Esophagus squamous epithelium (tissue), 4 donors: ENCODE data around the gene IL2RG.

Experiments used
- CTCF ChIP-seq, 6 experiments: fragments of 450-650 bp in 4 of 6; fragments of 200-600 bp in 2 of 6; sonication (generic) in 2 of 6; IDR thresholded peaks; one replicate each; pipeline ENCODE4 v1.5.1; 2016 to 2019; ENCODE audit warnings: antibody characterized with exemption in 6 of 6, mild to moderate bottlenecking in 4 of 6, moderate library complexity in 4 of 6
- POLR2A ChIP-seq, 4 donors: fragments of 450-650 bp; IDR thresholded peaks; one replicate each; pipeline ENCODE4 v1.6.1; 2017; ENCODE audit warnings: antibody characterized with exemption in 4 of 4, mild to moderate bottlenecking in 4 of 4, moderate library complexity in 3 of 4

DNA sequence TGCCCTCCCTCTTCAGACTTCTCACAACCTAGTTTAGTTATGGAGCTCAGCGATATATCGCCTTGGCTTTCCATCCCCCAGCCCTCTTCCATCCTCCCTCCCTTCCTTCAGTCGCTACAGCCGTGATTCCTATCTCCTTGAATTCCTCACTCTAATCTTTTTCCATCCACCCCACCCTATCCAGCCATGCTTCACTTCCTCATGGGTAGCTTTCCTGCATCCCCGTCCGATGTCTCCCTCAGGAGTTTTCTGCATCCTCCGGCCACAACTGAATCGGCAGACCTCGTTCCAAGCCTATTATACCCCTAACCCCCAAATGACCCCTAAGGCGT is 43.7 kb downstream of the IL2RG start:
- TF ChIP-seq CTCF (IDR thresholded peaks at IDR 0.05) (no peak), POLR2A (IDR thresholded peaks at IDR 0.05) (no peak)
